GM21723 (cell line): Measurements from ENCODE around the gene DNMT3A.
"Not testable (repeated sequence)": the region's sequence is repeated elsewhere in the genome, so short reads cannot be mapped to it uniquely, and the experiment has no call there.

ENCODE experiments used
- ATAC-seq: cut with Tn5 transposase; IDR thresholded peaks from one replicate; pipeline ENCODE4 v1.9.1; 2021; ENCODE audit warnings: mild to moderate bottlenecking, moderate library complexity; ENCODE audit not compliant: unreplicated experiment

The DNMT3A gene

GRCh38 chr2:25286723-25287483 lies 54.8 kb downstream of the DNMT3A start:
- no peak for ATAC-seq

GRCh38 chr2:25286025-25286400 lies 55.7 kb downstream of the DNMT3A start:
- ATAC-seq, result peak; percentile 62

GRCh38 chr2:25285265-25286024 lies 56.3 kb downstream of the DNMT3A start:
- no peak for ATAC-seq

- no peak for ATAC-seq
Measured at GRCh38 chr2:25284756-25285155, 57.0 kb downstream of the DNMT3A start.

- no peak for ATAC-seq
Measured at GRCh38 chr2:25283921-25284320, 57.8 kb downstream of the DNMT3A start.

- no peak for ATAC-seq
Measured at GRCh38 chr2:25281941-25282340, 59.8 kb downstream of the DNMT3A start.

- ATAC-seq, result no peak
Measured at GRCh38 chr2:25281522-25281921, 60.2 kb downstream of the DNMT3A start.

GRCh38 chr2:25280051-25280687 lies 61.6 kb downstream of the DNMT3A start:
- no peak for ATAC-seq

GRCh38 chr2:25279091-25279651 lies 62.6 kb downstream of the DNMT3A start:
- ATAC-seq, result peak; percentile 80

GRCh38 chr2:25276569-25277465 lies 64.9 kb downstream of the DNMT3A start:
- ATAC-seq, result peak; percentile 35

- no peak for ATAC-seq
Measured at GRCh38 chr2:25275575-25275965, 66.2 kb downstream of the DNMT3A start.

GRCh38 chr2:25274868-25275574 lies 66.7 kb downstream of the DNMT3A start:
- no peak for ATAC-seq

GRCh38 chr2:25273985-25274535 lies 67.7 kb downstream of the DNMT3A start:
- no peak for ATAC-seq

GRCh38 chr2:25272705-25273104 lies 69.0 kb downstream of the DNMT3A start:
- ATAC-seq, result not testable (repeated sequence)

- ATAC-seq, result no peak
Measured at GRCh38 chr2:25270061-25270460, 71.7 kb downstream of the DNMT3A start.

GRCh38 chr2:25269233-25269632 lies 72.5 kb downstream of the DNMT3A start:
- ATAC-seq, result no peak

GRCh38 chr2:25268139-25268538 lies 73.6 kb downstream of the DNMT3A start:
- no peak for ATAC-seq

GRCh38 chr2:25266399-25266798 lies 75.3 kb downstream of the DNMT3A start:
- ATAC-seq, result no peak

- no peak for ATAC-seq
Measured at GRCh38 chr2:25265802-25266201, 75.9 kb downstream of the DNMT3A start.

- ATAC-seq, result no peak
Measured at GRCh38 chr2:25265001-25265400, 76.7 kb downstream of the DNMT3A start.
